Muscle layer of duodenum (tissue), 2 donors: ENCODE measurements around the gene VTI1A.

Source experiments
- H3K27ac ChIP-seq: one replicate; pipeline ENCODE4 v1.7.0; 2013; ENCODE audit warnings: mild to moderate bottlenecking, low read length
- H3K27me3 ChIP-seq: one replicate; pipeline ENCODE4 v1.7.0; 2013; ENCODE audit warnings: low read depth, mild to moderate bottlenecking, control low read depth, low read length
- H3K36me3 ChIP-seq, 2 donors: one replicate each; pipeline ENCODE4 v1.7.0; 2013; ENCODE audit warnings: low read length in 2 of 2, control low read depth in 1 of 2, mild to moderate bottlenecking in 1 of 2; ENCODE audit not compliant: insufficient read depth in 2 of 2, control insufficient read depth in 1 of 2
- H3K4me1 ChIP-seq, 2 donors: one replicate each; pipeline ENCODE4 v1.7.0; 2013; ENCODE audit warnings: low read length in 2 of 2, mild to moderate bottlenecking in 2 of 2, control low read depth in 1 of 2, moderate library complexity in 1 of 2; ENCODE audit not compliant: insufficient read depth in 2 of 2, control insufficient read depth in 1 of 2
- H3K4me3 ChIP-seq, 2 donors: one replicate each; pipeline ENCODE4 v1.7.0; 2013; ENCODE audit warnings: low read length in 2 of 2, low read depth in 1 of 2, mild to moderate bottlenecking in 1 of 2
- H3K9me3 ChIP-seq, 2 donors: one replicate each; pipeline ENCODE4 v1.7.0; 2013; ENCODE audit warnings: low read length in 2 of 2, control low read depth in 1 of 2, mild to moderate bottlenecking in 1 of 2; ENCODE audit not compliant: control insufficient read depth in 1 of 2
- donor health status: healthy.

VTI1A gene

GRCh38 chr10:112570585-112570984 is 123.6 kb downstream of the VTI1A start:
- Histone ChIP-seq H3K27ac (no peak overlapping the region), H3K36me3 (no peaks in the 10 kb centered on the region), H3K4me3 (no peak overlapping the region), H3K9me3 (no peaks in the 10 kb centered on the region), H3K4me1 (no peaks in the 10 kb centered on the region), H3K27me3 (no peaks in the 10 kb centered on the region)

- Histone ChIP-seq H3K4me1 (no peaks in the 10 kb centered on the region), H3K27ac (no peak overlapping the region), H3K4me3 (no peak overlapping the region), H3K9me3 (no peaks in the 10 kb centered on the region), H3K27me3 (no peaks in the 10 kb centered on the region), H3K36me3 (no peaks in the 10 kb centered on the region)
Observed at GRCh38 chr10:112579578-112579977, 132.6 kb downstream of the VTI1A start.

- H3K4me3 ChIP-seq, result no peak overlapping the region
- no peaks in the 10 kb centered on the region for H3K27me3 ChIP-seq
- H3K9me3 ChIP-seq, result no peaks in the 10 kb centered on the region
- H3K36me3 ChIP-seq, result no peaks in the 10 kb centered on the region
- H3K27ac ChIP-seq, result no peak overlapping the region
- H3K4me1 ChIP-seq, result no peaks in the 10 kb centered on the region
Observed at GRCh38 chr10:112580267-112580666, 133.3 kb downstream of the VTI1A start.

GRCh38 chr10:112581921-112582320 is 134.9 kb downstream of the VTI1A start:
- Histone ChIP-seq H3K27ac (no peak overlapping the region), H3K9me3 (no peaks in the 10 kb centered on the region), H3K27me3 (no peaks in the 10 kb centered on the region), H3K4me1 (peaks cover 0 to 13% of the 10 kb centered on the region in 2 donors), H3K36me3 (no peaks in the 10 kb centered on the region), H3K4me3 (no peak overlapping the region)

- Histone ChIP-seq H3K9me3 (no peaks in the 10 kb centered on the region), H3K4me3 (no peak overlapping the region), H3K27ac (no peak overlapping the region), H3K36me3 (no peaks in the 10 kb centered on the region), H3K27me3 (no peaks in the 10 kb centered on the region), H3K4me1 (peaks cover 0 to 13% of the 10 kb centered on the region in 2 donors)
Observed at GRCh38 chr10:112583236-112583939, 136.4 kb downstream of the VTI1A start.

- no peaks in the 10 kb centered on the region for H3K9me3 ChIP-seq
- H3K4me3 ChIP-seq, result no peak overlapping the region
- H3K27me3 ChIP-seq, result no peaks in the 10 kb centered on the region
- H3K27ac ChIP-seq, result no peak overlapping the region
- H3K36me3 ChIP-seq, result no peaks in the 10 kb centered on the region
- peaks cover 0 to 13% of the 10 kb centered on the region in 2 donors for H3K4me1 ChIP-seq
Observed at GRCh38 chr10:112584276-112584675, 137.3 kb downstream of the VTI1A start.

- H3K27me3 ChIP-seq, result no peaks in the 10 kb centered on the region
- H3K27ac ChIP-seq, result no peak overlapping the region
- no peaks in the 10 kb centered on the region for H3K36me3 ChIP-seq
- H3K9me3 ChIP-seq, result no peaks in the 10 kb centered on the region
- H3K4me3 ChIP-seq, result no peak overlapping the region
- H3K4me1 ChIP-seq, result peaks cover 0 to 13% of the 10 kb centered on the region in 2 donors
Observed at GRCh38 chr10:112585126-112585525, 138.1 kb downstream of the VTI1A start.

GRCh38 chr10:112585960-112586359 is 138.9 kb downstream of the VTI1A start:
- H3K4me3 ChIP-seq, result no peak overlapping the region
- H3K27me3 ChIP-seq, result no peaks in the 10 kb centered on the region
- H3K9me3 ChIP-seq, result no peaks in the 10 kb centered on the region
- no peak overlapping the region for H3K27ac ChIP-seq
- no peaks in the 10 kb centered on the region for H3K36me3 ChIP-seq
- peaks cover 0 to 13% of the 10 kb centered on the region in 2 donors for H3K4me1 ChIP-seq

GRCh38 chr10:112587729-112588128 is 140.7 kb downstream of the VTI1A start:
- no peak overlapping the region for H3K27ac ChIP-seq
- no peaks in the 10 kb centered on the region for H3K36me3 ChIP-seq
- peaks cover 0 to 13% of the 10 kb centered on the region in 2 donors for H3K4me1 ChIP-seq
- no peaks in the 10 kb centered on the region for H3K27me3 ChIP-seq
- no peak overlapping the region for H3K4me3 ChIP-seq
- no peaks in the 10 kb centered on the region for H3K9me3 ChIP-seq

- H3K4me3 ChIP-seq, result no peak overlapping the region
- no peaks in the 10 kb centered on the region for H3K9me3 ChIP-seq
- no peak overlapping the region for H3K27ac ChIP-seq
- H3K36me3 ChIP-seq, result no peaks in the 10 kb centered on the region
- H3K4me1 ChIP-seq, result peaks cover 0 to 13% of the 10 kb centered on the region in 2 donors
- H3K27me3 ChIP-seq, result no peaks in the 10 kb centered on the region
Observed at GRCh38 chr10:112588225-112588990, 141.4 kb downstream of the VTI1A start.

- H3K27me3 ChIP-seq, result no peaks in the 10 kb centered on the region
- no peaks in the 10 kb centered on the region for H3K9me3 ChIP-seq
- H3K36me3 ChIP-seq, result no peaks in the 10 kb centered on the region
- H3K27ac ChIP-seq, result no peak overlapping the region
- no peak overlapping the region for H3K4me3 ChIP-seq
- peaks cover 0 to 13% of the 10 kb centered on the region in 2 donors for H3K4me1 ChIP-seq
Observed at GRCh38 chr10:112589081-112589480, 142.1 kb downstream of the VTI1A start.
